Natural killer cell (primary cell): ENCODE data around the gene ING5. TPM values are rescaled to one million over a fixed set of nuclear protein-coding genes. Genes with fewer than 3 reads are reported as not detected.

Source experiments
- ATAC-seq, 3 donors: fragments of 150-1000 bp in 2 of 3; fragments of 200-7000 bp in 1 of 3; cut with Tn5 transposase; 1 replicate in 1 of 3; 2 replicates in 2 of 3; pipeline ENCODE4 v1.10.0; 2021; ENCODE audit warnings: mild to moderate bottlenecking in 2 of 3, moderate library complexity in 2 of 3
- DNase-seq, 2 donors: peaks; one replicate each; pipeline versions ENCODE4 v3.0.0 to v3.0.0-alpha.2; 2013 to 2021; ENCODE audit warnings: mixed read lengths in 1 of 2
- H3K27ac ChIP-seq: one replicate; pipeline ENCODE4 v1.5.1; 2013; ENCODE audit warnings: mild to moderate bottlenecking, low read length
- H3K27me3 ChIP-seq: one replicate; pipeline ENCODE4 v1.6.1; 2013; ENCODE audit warnings: low read length; ENCODE audit not compliant: control insufficient read depth, insufficient read depth
- H3K36me3 ChIP-seq: one replicate; pipeline ENCODE4 v1.6.1; 2013; ENCODE audit warnings: low read length; ENCODE audit not compliant: control insufficient read depth, insufficient read depth
- H3K4me1 ChIP-seq: one replicate; pipeline ENCODE4 v1.6.1; 2013; ENCODE audit warnings: low read length; ENCODE audit not compliant: control insufficient read depth, insufficient read depth
- H3K4me3 ChIP-seq: one replicate; pipeline ENCODE4 v1.5.1; 2013; ENCODE audit warnings: low read length
- H3K9me3 ChIP-seq: one replicate; pipeline ENCODE4 v1.6.1; 2013; ENCODE audit warnings: low read length; ENCODE audit not compliant: control insufficient read depth, insufficient read depth
- H3K27ac Mint-ChIP-seq, 2 donors: one replicate each; pipeline ENCODE4 v1.8.0; 2022; ENCODE audit warnings: mild to moderate bottlenecking in 2 of 2, mixed read lengths in 2 of 2, moderate library complexity in 1 of 2
- H3K27me3 Mint-ChIP-seq, 2 donors: one replicate each; pipeline ENCODE4 v1.8.0; 2022; ENCODE audit warnings: low read depth in 2 of 2, mixed read lengths in 2 of 2
- H3K36me3 Mint-ChIP-seq: one replicate; pipeline ENCODE4 v1.8.0; 2022; ENCODE audit warnings: mixed read lengths
- H3K4me1 Mint-ChIP-seq, 2 donors: one replicate each; pipeline ENCODE4 v1.8.0; 2022; ENCODE audit warnings: mixed read lengths in 2 of 2
- H3K4me3 Mint-ChIP-seq: one replicate; pipeline ENCODE4 v1.8.0; 2022; ENCODE audit warnings: mild to moderate bottlenecking, moderate library complexity, mixed read lengths
- H3K9me3 Mint-ChIP-seq, 2 donors: one replicate each; pipeline ENCODE4 v1.8.0; 2022; ENCODE audit warnings: mixed read lengths in 2 of 2
- WGBS: methylation state at CpG from one replicate; pipeline ENCODE4 v1.1.7; 2013; ENCODE audit warnings: missing lambda C conversion rate; ENCODE audit not compliant: insufficient coverage; 5-methylcytosine and 5-hydroxymethylcytosine counted together
- intact Hi-C: fragments of 100-400 bp; cut with micrococcal nuclease; formaldehyde crosslinking; loops from one replicate; pipeline ENCODE4 v1.14.2; 2022
- total RNA-seq, 4 donors: library from RNA; stranded (reverse); fragments of 120-200 nt in 1 of 4; gene quantifications; one replicate each; pipeline versions ENCODE4 v1.2.3 to v1.2.4, GENCODE V29; 2013 to 2022
- TF ChIP-seq, protein P1 (sequence below): fragments of 200-600 bp; IDR thresholded peaks from one replicate; pipeline ENCODE4 v1.8.0; 2022; ENCODE audit warnings: antibody characterized with exemption

Gene ING5
- total RNA-seq, 3 donors from 2014 or later (not counting 1 experiment from before 2014, with no cell fraction given): 25.6 to 40.9 (median 34.7) TPM

DNA sequence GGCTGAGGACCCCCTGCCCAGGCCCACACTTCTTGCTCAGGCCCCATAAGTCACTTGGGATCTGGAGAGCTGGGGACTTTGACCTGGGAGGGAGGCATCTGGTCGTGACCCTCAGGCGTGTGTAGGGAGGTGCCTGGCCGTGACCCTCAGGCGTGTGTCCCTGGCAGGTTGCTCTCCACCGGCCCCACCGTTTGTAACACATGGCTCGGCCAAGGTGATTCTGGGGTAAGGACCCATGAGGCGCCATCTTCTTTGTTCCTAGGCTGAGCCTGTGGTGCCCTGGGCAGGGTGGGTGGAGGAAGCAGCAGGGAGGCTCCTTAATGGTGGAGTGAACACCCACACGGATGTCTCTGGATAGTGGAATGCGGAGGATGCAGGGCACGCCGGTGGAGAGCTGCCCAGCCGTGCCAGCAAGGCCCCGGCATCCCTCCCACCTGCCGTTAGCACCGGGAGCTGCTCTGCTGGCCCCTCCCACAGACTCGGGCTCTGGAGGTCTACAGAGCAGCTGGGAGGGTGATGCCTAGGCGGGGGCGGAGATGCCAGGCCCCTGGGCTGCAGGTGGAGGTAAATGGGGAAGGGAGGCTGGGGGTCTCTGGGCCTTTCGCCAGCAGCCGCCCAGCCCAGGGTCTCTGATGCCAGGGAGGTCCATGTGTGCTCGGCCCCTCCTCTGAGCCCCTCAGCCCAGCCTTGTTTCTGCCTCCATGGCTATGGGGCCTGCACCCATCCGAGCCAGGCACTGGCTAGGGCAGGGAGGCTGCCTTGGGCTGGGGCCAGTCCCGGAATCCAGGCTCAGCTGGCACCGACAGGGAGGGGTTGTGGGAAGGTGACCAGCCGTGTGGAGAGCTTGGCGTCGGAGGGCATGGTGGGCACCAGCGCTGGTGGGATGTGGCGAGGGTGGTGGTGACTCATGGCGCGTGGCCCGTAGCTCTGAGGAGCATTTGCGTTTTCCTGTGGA, 73.7 kb downstream of the ING5 start:
- Histone ChIP-seq H3K36me3 (no peaks in the 10 kb centered on the region), H3K27me3 (peaks cover 8% of the 10 kb centered on the region), H3K4me3 (no peak overlapping the region), H3K4me1 (peaks cover 4% of the 10 kb centered on the region), H3K9me3 (no peaks in the 10 kb centered on the region), H3K27ac (no peak overlapping the region)
- WGBS: 90% methylated on average over 34 of the region's 34 CpGs
- Mint-ChIP-seq H3K4me1 (peaks cover 0 to 5% of the 10 kb centered on the region in 2 donors), H3K27me3 (peaks cover 8 to 14% of the 10 kb centered on the region in 2 donors), H3K4me3 (no peak overlapping the region), H3K36me3 (no peaks in the 10 kb centered on the region), H3K27ac (no peak overlapping the region), H3K9me3 (no peaks in the 10 kb centered on the region)
- TF ChIP-seq, protein P1, sequence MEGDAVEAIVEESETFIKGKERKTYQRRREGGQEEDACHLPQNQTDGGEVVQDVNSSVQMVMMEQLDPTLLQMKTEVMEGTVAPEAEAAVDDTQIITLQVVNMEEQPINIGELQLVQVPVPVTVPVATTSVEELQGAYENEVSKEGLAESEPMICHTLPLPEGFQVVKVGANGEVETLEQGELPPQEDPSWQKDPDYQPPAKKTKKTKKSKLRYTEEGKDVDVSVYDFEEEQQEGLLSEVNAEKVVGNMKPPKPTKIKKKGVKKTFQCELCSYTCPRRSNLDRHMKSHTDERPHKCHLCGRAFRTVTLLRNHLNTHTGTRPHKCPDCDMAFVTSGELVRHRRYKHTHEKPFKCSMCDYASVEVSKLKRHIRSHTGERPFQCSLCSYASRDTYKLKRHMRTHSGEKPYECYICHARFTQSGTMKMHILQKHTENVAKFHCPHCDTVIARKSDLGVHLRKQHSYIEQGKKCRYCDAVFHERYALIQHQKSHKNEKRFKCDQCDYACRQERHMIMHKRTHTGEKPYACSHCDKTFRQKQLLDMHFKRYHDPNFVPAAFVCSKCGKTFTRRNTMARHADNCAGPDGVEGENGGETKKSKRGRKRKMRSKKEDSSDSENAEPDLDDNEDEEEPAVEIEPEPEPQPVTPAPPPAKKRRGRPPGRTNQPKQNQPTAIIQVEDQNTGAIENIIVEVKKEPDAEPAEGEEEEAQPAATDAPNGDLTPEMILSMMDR: no peak
- ATAC-seq (no peak), DNase-seq (no peak)
- intact Hi-C loops: no loop called here

DNA sequence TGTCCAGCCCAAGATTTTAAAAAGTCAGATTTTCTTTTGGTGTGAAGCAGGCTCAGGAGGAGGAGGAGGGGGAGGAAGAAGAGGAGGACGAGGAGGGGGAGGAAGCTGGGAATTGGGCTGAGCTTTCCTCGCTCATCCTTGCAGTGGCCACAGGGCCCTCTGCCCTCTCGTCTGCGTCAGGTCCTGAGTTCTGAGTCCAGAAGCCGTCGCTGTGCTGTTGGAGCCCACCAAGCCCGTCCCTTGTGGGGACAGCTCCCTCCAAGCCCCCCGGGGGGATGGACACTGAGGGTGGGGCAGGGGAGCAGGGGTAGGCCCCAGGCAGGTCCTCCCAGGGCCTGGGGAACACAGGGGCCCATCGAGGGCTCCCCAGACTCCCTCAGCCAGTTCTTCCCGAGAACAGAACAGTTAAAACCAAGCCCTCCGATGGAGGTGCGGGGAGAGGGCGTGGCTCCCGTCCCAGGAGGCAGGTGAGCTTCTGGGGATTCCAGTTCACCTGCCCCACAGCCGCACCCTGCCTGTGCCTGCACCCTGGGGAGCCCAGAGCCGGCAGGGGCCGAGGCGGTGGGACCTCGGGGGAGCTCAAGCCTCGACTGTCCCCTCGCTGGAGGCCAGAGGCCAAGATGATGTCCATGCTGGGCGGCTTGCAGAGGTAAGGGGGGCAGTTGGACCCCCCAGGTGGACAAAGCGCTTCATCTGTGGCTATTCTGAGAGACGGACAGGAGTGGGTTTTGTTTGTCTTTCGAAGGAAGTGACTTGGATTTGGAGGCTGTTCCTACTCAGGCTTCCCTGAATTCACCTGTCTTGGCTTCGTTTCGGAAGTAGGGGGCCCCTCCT, 74.7 kb downstream of the ING5 start, which contains the start of gene GAL3ST2:
GAL3ST2 (plus strand) TSS at position 487 of the 834 bp plus-strand sequence; CDS start at position 621, 134 bp downstream.
- H3K27ac Mint-ChIP-seq: no peak within 1 kb of the TSS
- Histone ChIP-seq H3K27me3 (peaks cover 8% of the 10 kb centered on the region), H3K9me3 (peaks cover 3% of the 10 kb centered on the region), H3K36me3 (no peaks in the 10 kb centered on the region), H3K4me1 (peaks cover 4% of the 10 kb centered on the region), H3K27ac (no peak within 1 kb of the TSS), H3K4me3 (no peak within 1 kb of the TSS)
- intact Hi-C loops: no loop called here
- H3K9me3 Mint-ChIP-seq: no peaks in the 10 kb centered on the region
- WGBS: 90% methylated on average over 27 of the region's 27 CpGs
- peaks cover 0 to 5% of the 10 kb centered on the region in 2 donors for H3K4me1 Mint-ChIP-seq
- no peak within 1 kb of the TSS for H3K4me3 Mint-ChIP-seq
- TF ChIP-seq, protein P1: no peak
- peak in 1 of 3 donors; percentile 18 for ATAC-seq
- H3K27me3 Mint-ChIP-seq: peaks cover 7 to 13% of the 10 kb centered on the region in 2 donors
- no peaks in the 10 kb centered on the region for H3K36me3 Mint-ChIP-seq
- no peak for DNase-seq

DNA sequence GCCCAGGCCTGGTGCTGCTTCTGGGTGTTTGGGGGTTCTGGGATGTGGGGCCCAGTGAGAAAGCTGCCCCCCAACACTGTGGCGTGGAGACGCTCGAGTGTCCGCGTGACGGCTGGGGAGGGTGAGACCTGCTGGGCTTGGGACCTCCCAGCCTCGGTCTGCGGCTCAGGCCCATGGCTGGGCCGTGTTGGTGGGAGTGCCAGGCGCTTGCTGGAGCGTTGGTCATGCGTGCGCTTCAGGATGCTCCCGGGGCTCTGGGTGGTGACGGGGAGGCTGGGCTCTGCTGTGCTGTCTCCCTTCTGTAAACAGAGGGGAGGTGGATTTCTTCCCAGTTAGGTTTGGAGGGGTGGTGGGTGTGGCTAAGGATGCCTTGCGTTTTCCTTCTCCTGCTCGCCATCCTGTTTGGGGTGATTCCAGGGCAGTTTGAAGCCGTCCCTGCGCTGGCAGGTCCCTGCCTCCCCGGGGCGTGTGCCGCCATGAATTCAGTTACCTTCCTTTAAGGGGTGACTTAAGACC, 75.4 kb downstream of the ING5 start:
- no peak overlapping the region for H3K4me3 ChIP-seq
- DNase-seq: no peak

More for the DNA sequence above, 75.4 kb downstream of the ING5 start:
- no peak for ATAC-seq
- Histone ChIP-seq H3K27ac (no peak overlapping the region), H3K27me3 (peaks cover 8% of the 10 kb centered on the region), H3K4me1 (peaks cover 4% of the 10 kb centered on the region), H3K36me3 (no peaks in the 10 kb centered on the region), H3K9me3 (peaks cover 3% of the 10 kb centered on the region)
- H3K27ac Mint-ChIP-seq: no peak overlapping the region
- no peaks in the 10 kb centered on the region for H3K4me1 Mint-ChIP-seq
- intact Hi-C loops: no loop called here
- H3K27me3 Mint-ChIP-seq: peaks cover under 1 to 8% of the 10 kb centered on the region in 2 donors
- TF ChIP-seq, protein P1: no peak
- H3K4me3 Mint-ChIP-seq: no peak overlapping the region
- H3K9me3 Mint-ChIP-seq: no peaks in the 10 kb centered on the region
- WGBS: 93% methylated on average over 22 of the region's 22 CpGs
- no peaks in the 10 kb centered on the region for H3K36me3 Mint-ChIP-seq
